HepG2 (cell line): Measurements from ENCODE around the gene TRAF3. TPM values are rescaled to one million over a fixed set of nuclear protein-coding genes. Genes with fewer than 3 reads are reported as not detected.

ENCODE experiments used
- AKNA ChIP-seq: sonication (generic); formaldehyde crosslinking; IDR thresholded peaks from 2 replicates; pipeline ENCODE4 v1.4.0; 2020; ENCODE audit warnings: missing genetic modification reagents, borderline replicate concordance
- ATF3 ChIP-seq: sonication (generic); formaldehyde crosslinking; IDR thresholded peaks from 2 replicates; pipeline ENCODE4 v1.4.0; 2020; ENCODE audit warnings: missing genetic modification reagents
- FOXA1 ChIP-seq, 2 experiments: fragments of 450-650 bp in 1 of 2; sonication (generic) in 1 of 2; formaldehyde crosslinking in 1 of 2; IDR thresholded peaks; 2 replicates each; pipeline versions ENCODE4 v1.4.0 to v1.6.1; 2016 to 2020; ENCODE audit warnings: missing genetic modification reagents in 1 of 2
- IRF9 ChIP-seq: sonication (generic); formaldehyde crosslinking; IDR thresholded peaks from 2 replicates; pipeline ENCODE4 v1.8.0; 2022; ENCODE audit warnings: missing genetic modification reagents, mild to moderate bottlenecking, borderline replicate concordance
- MED1 ChIP-seq: sonication (generic); formaldehyde crosslinking; IDR thresholded peaks from 2 replicates; pipeline ENCODE4 v1.4.0; 2020; ENCODE audit warnings: missing genetic modification reagents
- PCBP2 ChIP-seq: fragments of 200-400 bp; formaldehyde crosslinking; optimal IDR thresholded peaks from 2 replicates; pipeline ENCODE3; 2018; ENCODE audit warnings: low read length, low read depth; ENCODE audit not compliant: poor library complexity, severe bottlenecking
- POGZ ChIP-seq: sonication (generic); formaldehyde crosslinking; IDR thresholded peaks from 2 replicates; pipeline ENCODE4 v1.4.0; 2020; ENCODE audit warnings: mild to moderate bottlenecking, missing genetic modification reagents
- ZC3H13 ChIP-seq: sonication (generic); formaldehyde crosslinking; IDR thresholded peaks from 2 replicates; pipeline ENCODE4 v1.8.1; 2023; ENCODE audit warnings: mild to moderate bottlenecking, missing genetic modification reagents, moderate library complexity
- ZNF292 ChIP-seq: sonication (generic); formaldehyde crosslinking; IDR thresholded peaks from 2 replicates; pipeline ENCODE4 v1.8.1; 2022; ENCODE audit warnings: mild to moderate bottlenecking, low read depth, missing genetic modification reagents, borderline replicate concordance
- ZNF407 ChIP-seq: sonication (generic); formaldehyde crosslinking; IDR thresholded peaks from one replicate; pipeline ENCODE4 v1.5.1; 2020; ENCODE audit warnings: mild to moderate bottlenecking, missing genetic modification reagents; ENCODE audit errors: not compliant biosample characterization
- ZNF543 ChIP-seq: sonication (generic); formaldehyde crosslinking; IDR thresholded peaks from 2 replicates; pipeline ENCODE4 v1.4.0; 2020; ENCODE audit warnings: mild to moderate bottlenecking, missing genetic modification reagents
- ZNF652 ChIP-seq: IDR thresholded peaks from 2 replicates; pipeline ENCODE4 v1.6.1; 2016; ENCODE audit warnings: low read depth, borderline replicate concordance
- polyA plus RNA-seq, 8 experiments: library from polyadenylated mRNA; depleted of rRNA in 3 of 8; stranded (reverse) in 7 of 8; unstranded in 1 of 8; fragments of >200 nt; fragmentation: Illumina TruSeq in 4 of 8; extraction: Trizol in 4 of 8; gene quantifications; 2 replicates each; pipeline versions ENCODE4 v1.2.1 to v1.2.3, GENCODE V29; 2011 to 2016; ENCODE audit warnings: low read depth in 4 of 8, missing spikeins in 1 of 8, mixed read lengths in 1 of 8; ENCODE audit not compliant: insufficient read depth in 1 of 8
- total RNA-seq, 5 experiments: library from RNA; depleted of rRNA; stranded (reverse); fragments of >200 nt; fragmentation: Illumina TruSeq; extraction: Trizol; gene quantifications; 2 replicates each; pipeline ENCODE4 v1.2.3, GENCODE V29; 2016; ENCODE audit warnings: low read depth in 1 of 5

Gene TRAF3
- total and polyA plus RNA-seq, 2 of the 13 experiments (the other 11 are each of a cell fraction or from before 2014, with no cell fraction given), result 6.9 to 12.2 TPM

- TF ChIP-seq AKNA (no peak), ATF3 (CRISPR knock-in tag) (no peak), ZNF543 (no peak), ZNF292 (CRISPR knock-in tag) (0 out of 2 replicates have a peak, but pooled peaks have one; percentile 19), FOXA1 (IDR thresholded peaks at IDR 0.05) (no peak), FOXA1 (CRISPR knock-in tag; IDR thresholded peaks at IDR 0.05) (0 out of 2 replicates have a peak, but pooled peaks have one; percentile 39), ZNF407 (no peak), MED1 (CRISPR knock-in tag) (no peak), ZNF652 (CRISPR knock-in tag) (no peak), IRF9 (0 out of 2 replicates have a peak, but pooled peaks have one; percentile 27), POGZ (no peak), ZC3H13 (CRISPR knock-in tag) (no peak), PCBP2 (no peak)
Measured at GRCh38 chr14:102819176-102819628, 42.0 kb downstream of the TRAF3 start (continued).
